AG04450 (cell line): ENCODE data around the gene CCDC57. TPM values are rescaled to one million over a fixed set of nuclear protein-coding genes. Genes with fewer than 3 reads are reported as not detected.

Experiments used
- CTCF ChIA-PET: fragments of 300-600, 350-600 bp; formaldehyde crosslinking; extraction: SDS; loops from one replicate; lab custom pipeline; 2022; ENCODE audit warnings: antibody characterized with exemption, inconsistent platforms; lab: Charles Lee
- POLR2A ChIA-PET: fragments of 350-600 bp; formaldehyde crosslinking; extraction: SDS; loops from one replicate; lab custom pipeline; 2021; ENCODE audit warnings: antibody characterized with exemption, inconsistent platforms; lab: Yijun Ruan, JAX
- DNase-seq: peaks from one replicate; pipeline ENCODE4 v3.0.0-alpha.2; 2011; ENCODE audit warnings: low read depth, low spot score
- H3K27ac ChIP-seq: one replicate; pipeline ENCODE4 v1.5.1; 2012; ENCODE audit warnings: low read depth, low read length, control low read depth
- H3K27me3 ChIP-seq: one replicate; pipeline ENCODE4 v1.6.0; 2012; ENCODE audit warnings: low read length; ENCODE audit not compliant: control insufficient read depth, insufficient read depth
- H3K4me3 ChIP-seq: 2 replicates; pipeline ENCODE4 v1.5.1; 2011; ENCODE audit warnings: mild to moderate bottlenecking, low read depth, low read length, control low read depth
- H3K9me3 ChIP-seq: 2 replicates; pipeline ENCODE4 v1.5.1; 2012; ENCODE audit warnings: low read length; ENCODE audit not compliant: control insufficient read depth, insufficient read depth
- CTCF ChIP-seq: IDR thresholded peaks from 2 replicates; pipeline ENCODE4 v1.5.1; 2011; ENCODE audit warnings: low read depth, low read length, control low read depth, inconsistent platforms
- polyA plus RNA-seq: library from polyadenylated mRNA; depleted of rRNA; stranded (reverse); fragments of >200 nt; gene quantifications from 2 replicates; pipeline ENCODE4 v1.2.3, GENCODE V29; 2011

Gene CCDC57
- polyA plus RNA-seq, 1 experiment, result 11.1 TPM

GRCh38 chr17:82114447-82114846 is 98.2 kb downstream of the CCDC57 start:
- Histone ChIP-seq H3K27me3 (no peaks in the 10 kb centered on the region), H3K27ac (no peak overlapping the region), H3K9me3 (no peaks in the 10 kb centered on the region), H3K4me3 (no peak overlapping the region)
- no peak for DNase-seq
- ChIA-PET POLR2A (no interaction called here), CTCF (no interaction called here)
- no peak for TF ChIP-seq CTCF

- ChIA-PET POLR2A (no interaction called here), CTCF (no interaction called here)
- DNase-seq, result no peak
- Histone ChIP-seq H3K9me3 (no peaks in the 10 kb centered on the region), H3K27ac (no peak overlapping the region), H3K27me3 (no peaks in the 10 kb centered on the region), H3K4me3 (no peak overlapping the region)
- no peak for TF ChIP-seq CTCF
These were observed 98.7 kb downstream of the CCDC57 start for GRCh38 chr17:82113941-82114340.

- DNase-seq, result no peak
- Histone ChIP-seq H3K27me3 (no peaks in the 10 kb centered on the region), H3K9me3 (no peaks in the 10 kb centered on the region), H3K27ac (no peak overlapping the region), H3K4me3 (no peak overlapping the region)
- POLR2A ChIA-PET, result no interaction called here
- no peak for TF ChIP-seq CTCF
- CTCF ChIA-PET, result no interaction called here
These were observed 99.2 kb downstream of the CCDC57 start for GRCh38 chr17:82113422-82113821.

- no peak overlapping the region for H3K4me3 ChIP-seq
- CTCF ChIA-PET, result interaction anchor here (0.6 kb wide), 1 partner anchor 82 kb away, joined by 3 read pairs; no protein-coding TSS in a partner anchor
- TF ChIP-seq CTCF, result no peak
- POLR2A ChIA-PET, result no interaction called here
- H3K27ac ChIP-seq, result no peak overlapping the region
- no peaks in the 10 kb centered on the region for H3K9me3 ChIP-seq
- DNase-seq, result no peak
- H3K27me3 ChIP-seq, result no peaks in the 10 kb centered on the region
These were observed 99.7 kb downstream of the CCDC57 start for GRCh38 chr17:82112914-82113311.

- TF ChIP-seq CTCF, result no peak
- Histone ChIP-seq H3K9me3 (no peaks in the 10 kb centered on the region), H3K27me3 (no peaks in the 10 kb centered on the region), H3K27ac (no peak overlapping the region), H3K4me3 (no peak overlapping the region)
- ChIA-PET POLR2A (no interaction called here), CTCF (interaction anchor here (0.6 kb wide), 1 partner anchor 82 kb away, joined by 3 read pairs; no protein-coding TSS in a partner anchor)
- DNase-seq, result no peak
These were observed 100.3 kb downstream of the CCDC57 start for GRCh38 chr17:82112181-82112913.
